Natural killer cell (primary cell): Measurements from ENCODE around the gene IGF2BP1. TPM values are rescaled to one million over a fixed set of nuclear protein-coding genes. Genes with fewer than 3 reads are reported as not detected.

Experiments used
- ATAC-seq, 3 donors: fragments of 150-1000 bp in 2 of 3; fragments of 200-7000 bp in 1 of 3; cut with Tn5 transposase; 1 replicate in 1 of 3; 2 replicates in 2 of 3; pipeline ENCODE4 v1.10.0; 2021; ENCODE audit warnings: mild to moderate bottlenecking in 2 of 3, moderate library complexity in 2 of 3
- DNase-seq, 2 donors: peaks; one replicate each; pipeline versions ENCODE4 v3.0.0 to v3.0.0-alpha.2; 2013 to 2021; ENCODE audit warnings: mixed read lengths in 1 of 2
- H3K27ac ChIP-seq: one replicate; pipeline ENCODE4 v1.5.1; 2013; ENCODE audit warnings: mild to moderate bottlenecking, low read length
- H3K27me3 ChIP-seq: one replicate; pipeline ENCODE4 v1.6.1; 2013; ENCODE audit warnings: low read length; ENCODE audit not compliant: control insufficient read depth, insufficient read depth
- H3K36me3 ChIP-seq: one replicate; pipeline ENCODE4 v1.6.1; 2013; ENCODE audit warnings: low read length; ENCODE audit not compliant: control insufficient read depth, insufficient read depth
- H3K4me1 ChIP-seq: one replicate; pipeline ENCODE4 v1.6.1; 2013; ENCODE audit warnings: low read length; ENCODE audit not compliant: control insufficient read depth, insufficient read depth
- H3K4me3 ChIP-seq: one replicate; pipeline ENCODE4 v1.5.1; 2013; ENCODE audit warnings: low read length
- H3K9me3 ChIP-seq: one replicate; pipeline ENCODE4 v1.6.1; 2013; ENCODE audit warnings: low read length; ENCODE audit not compliant: control insufficient read depth, insufficient read depth
- H3K27ac Mint-ChIP-seq, 2 donors: one replicate each; pipeline ENCODE4 v1.8.0; 2022; ENCODE audit warnings: mild to moderate bottlenecking in 2 of 2, mixed read lengths in 2 of 2, moderate library complexity in 1 of 2
- H3K27me3 Mint-ChIP-seq, 2 donors: one replicate each; pipeline ENCODE4 v1.8.0; 2022; ENCODE audit warnings: low read depth in 2 of 2, mixed read lengths in 2 of 2
- H3K36me3 Mint-ChIP-seq: one replicate; pipeline ENCODE4 v1.8.0; 2022; ENCODE audit warnings: mixed read lengths
- H3K4me1 Mint-ChIP-seq, 2 donors: one replicate each; pipeline ENCODE4 v1.8.0; 2022; ENCODE audit warnings: mixed read lengths in 2 of 2
- H3K4me3 Mint-ChIP-seq: one replicate; pipeline ENCODE4 v1.8.0; 2022; ENCODE audit warnings: mild to moderate bottlenecking, moderate library complexity, mixed read lengths
- H3K9me3 Mint-ChIP-seq, 2 donors: one replicate each; pipeline ENCODE4 v1.8.0; 2022; ENCODE audit warnings: mixed read lengths in 2 of 2
- WGBS: methylation state at CpG from one replicate; pipeline ENCODE4 v1.1.7; 2013; ENCODE audit warnings: missing lambda C conversion rate; ENCODE audit not compliant: insufficient coverage; 5-methylcytosine and 5-hydroxymethylcytosine counted together
- intact Hi-C: fragments of 100-400 bp; cut with micrococcal nuclease; formaldehyde crosslinking; loops from one replicate; pipeline ENCODE4 v1.14.2; 2022
- total RNA-seq, 4 donors: library from RNA; stranded (reverse); fragments of 120-200 nt in 1 of 4; gene quantifications; one replicate each; pipeline versions ENCODE4 v1.2.3 to v1.2.4, GENCODE V29; 2013 to 2022
- TF ChIP-seq, protein P1 (sequence below): fragments of 200-600 bp; IDR thresholded peaks from one replicate; pipeline ENCODE4 v1.8.0; 2022; ENCODE audit warnings: antibody characterized with exemption

Gene IGF2BP1
- total RNA-seq, 3 donors from 2014 or later (not counting 1 experiment from before 2014, with no cell fraction given): not detected

DNA sequence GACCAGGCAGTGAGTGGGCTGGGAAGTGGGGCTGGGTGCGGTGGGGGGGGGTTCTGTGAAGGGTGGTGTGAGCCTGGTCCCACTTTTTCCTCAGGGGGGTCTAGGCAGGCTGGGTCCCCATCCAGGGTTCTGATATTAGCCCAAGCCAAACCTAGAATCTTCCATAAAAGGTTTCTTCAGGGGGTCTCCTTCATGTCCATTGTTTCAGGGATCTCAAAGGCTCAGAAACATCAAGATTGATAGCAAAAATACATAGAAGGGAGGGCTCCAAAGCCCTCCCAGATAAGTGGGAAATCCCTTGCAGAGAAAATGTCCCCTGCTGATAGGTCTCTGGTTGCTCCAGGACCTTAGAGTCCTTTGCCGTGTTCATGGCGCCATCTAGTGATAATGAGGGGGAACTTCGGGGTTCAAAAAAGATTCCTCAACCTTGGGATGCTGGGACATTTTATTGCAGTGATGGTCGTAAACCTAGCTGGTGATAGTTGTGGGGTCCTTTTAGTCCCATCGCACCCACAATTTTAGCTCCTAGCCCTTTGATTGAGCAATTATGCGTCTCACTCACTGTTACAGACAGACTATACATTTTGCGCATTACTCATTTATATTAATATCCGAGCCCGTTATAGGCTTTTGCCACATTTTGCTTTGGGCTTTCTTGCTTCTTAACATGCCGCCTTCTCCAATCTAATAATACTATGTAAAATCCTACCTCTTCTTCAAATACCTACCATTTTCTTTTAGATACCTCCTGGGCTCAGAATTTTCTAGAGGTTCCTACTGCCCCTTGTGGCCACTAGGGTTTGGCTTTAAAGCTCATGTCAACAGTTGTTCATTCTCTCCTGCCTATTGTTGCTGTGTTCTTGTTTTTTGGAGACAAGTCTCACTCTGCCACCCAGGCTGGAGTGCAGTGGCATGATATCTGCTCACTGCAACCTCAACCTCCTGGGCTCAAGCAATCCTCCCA is 35.1 kb downstream of the IGF2BP1 start:
- no peaks in the 10 kb centered on the region for H3K36me3 ChIP-seq
- H3K4me1 Mint-ChIP-seq: peaks cover 7 to 8% of the 10 kb centered on the region in 2 donors
- intact Hi-C loops: loop anchor here (1.0 to 2.0 kb wide), 4 partner anchors 147 to 354 kb away; no protein-coding TSS in a partner anchor
- peaks cover 5 to 14% of the 10 kb centered on the region in 2 donors for H3K27me3 Mint-ChIP-seq
- TF ChIP-seq, protein P1, sequence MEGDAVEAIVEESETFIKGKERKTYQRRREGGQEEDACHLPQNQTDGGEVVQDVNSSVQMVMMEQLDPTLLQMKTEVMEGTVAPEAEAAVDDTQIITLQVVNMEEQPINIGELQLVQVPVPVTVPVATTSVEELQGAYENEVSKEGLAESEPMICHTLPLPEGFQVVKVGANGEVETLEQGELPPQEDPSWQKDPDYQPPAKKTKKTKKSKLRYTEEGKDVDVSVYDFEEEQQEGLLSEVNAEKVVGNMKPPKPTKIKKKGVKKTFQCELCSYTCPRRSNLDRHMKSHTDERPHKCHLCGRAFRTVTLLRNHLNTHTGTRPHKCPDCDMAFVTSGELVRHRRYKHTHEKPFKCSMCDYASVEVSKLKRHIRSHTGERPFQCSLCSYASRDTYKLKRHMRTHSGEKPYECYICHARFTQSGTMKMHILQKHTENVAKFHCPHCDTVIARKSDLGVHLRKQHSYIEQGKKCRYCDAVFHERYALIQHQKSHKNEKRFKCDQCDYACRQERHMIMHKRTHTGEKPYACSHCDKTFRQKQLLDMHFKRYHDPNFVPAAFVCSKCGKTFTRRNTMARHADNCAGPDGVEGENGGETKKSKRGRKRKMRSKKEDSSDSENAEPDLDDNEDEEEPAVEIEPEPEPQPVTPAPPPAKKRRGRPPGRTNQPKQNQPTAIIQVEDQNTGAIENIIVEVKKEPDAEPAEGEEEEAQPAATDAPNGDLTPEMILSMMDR: peak; percentile 85
- H3K9me3 ChIP-seq: no peaks in the 10 kb centered on the region
- H3K27ac ChIP-seq: no peak overlapping the region
- peak; percentile 70 to 91 (median 89) for ATAC-seq
- no peaks in the 10 kb centered on the region for H3K36me3 Mint-ChIP-seq
- H3K27ac Mint-ChIP-seq: no peak overlapping the region
- no peaks in the 10 kb centered on the region for H3K9me3 Mint-ChIP-seq
- no peaks in the 10 kb centered on the region for H3K4me1 ChIP-seq
- peak in 1 of 2 donors; percentile 73 for DNase-seq
- no peaks in the 10 kb centered on the region for H3K27me3 ChIP-seq
- no peak overlapping the region for H3K4me3 Mint-ChIP-seq
- H3K4me3 ChIP-seq: no peak overlapping the region
- WGBS: 46% methylated on average over 11 of the region's 11 CpGs

DNA sequence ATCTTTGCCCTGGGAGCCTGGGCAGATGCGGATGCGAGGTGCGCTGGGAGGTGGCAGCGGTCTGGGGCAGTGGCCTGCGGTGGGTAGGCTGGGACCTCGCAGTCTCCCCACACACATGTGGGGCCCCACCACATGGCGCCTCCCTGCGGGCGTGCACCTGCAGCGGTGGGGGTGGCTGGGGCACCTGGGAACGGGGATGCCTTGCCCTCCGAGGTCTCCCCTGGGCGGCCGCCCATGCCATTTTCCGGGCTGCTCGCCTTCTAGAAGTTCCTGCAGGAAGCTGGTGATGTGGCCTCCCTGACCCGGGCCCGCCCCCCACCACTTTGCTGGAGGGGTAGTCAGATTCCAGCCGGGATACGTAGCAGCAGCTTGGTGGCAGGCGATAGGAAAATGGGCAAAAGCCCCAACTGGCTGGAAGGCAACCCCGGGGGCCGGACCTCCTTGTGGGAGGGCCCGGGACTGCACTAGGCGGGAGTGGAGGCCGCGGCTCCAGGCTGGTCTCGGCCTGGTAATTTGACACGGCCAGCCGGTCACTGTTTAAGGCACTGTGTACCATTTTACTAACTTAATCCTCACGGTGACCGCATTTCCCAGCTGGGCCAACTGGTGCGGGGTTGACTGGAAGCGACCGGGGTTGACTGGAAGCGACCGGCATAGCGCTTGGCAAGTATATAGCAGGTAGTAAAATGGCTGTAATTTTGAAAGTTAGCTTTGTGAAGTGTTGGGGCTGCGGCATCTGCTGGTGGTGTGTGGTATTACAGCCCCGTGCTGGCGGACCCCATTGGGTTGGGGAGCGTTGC is 38.5 kb downstream of the IGF2BP1 start:
- no peaks in the 10 kb centered on the region for H3K9me3 Mint-ChIP-seq
- Histone ChIP-seq H3K36me3 (no peaks in the 10 kb centered on the region), H3K4me1 (no peaks in the 10 kb centered on the region), H3K27me3 (no peaks in the 10 kb centered on the region), H3K27ac (no peak overlapping the region), H3K4me3 (no peak overlapping the region), H3K9me3 (no peaks in the 10 kb centered on the region)
- no peak overlapping the region for H3K4me3 Mint-ChIP-seq
- intact Hi-C loops: no loop called here
- 92% methylated on average over 42 of the region's 42 CpGs for WGBS
- peaks cover 7 to 8% of the 10 kb centered on the region in 2 donors for H3K4me1 Mint-ChIP-seq
- TF ChIP-seq, protein P1: peak; percentile 26
- no peaks in the 10 kb centered on the region for H3K36me3 Mint-ChIP-seq
- no peak for ATAC-seq
- H3K27me3 Mint-ChIP-seq: peaks cover 0 to 16% of the 10 kb centered on the region in 2 donors
- DNase-seq: peak in 1 of 2 donors; percentile 48
- no peak overlapping the region for H3K27ac Mint-ChIP-seq

DNA sequence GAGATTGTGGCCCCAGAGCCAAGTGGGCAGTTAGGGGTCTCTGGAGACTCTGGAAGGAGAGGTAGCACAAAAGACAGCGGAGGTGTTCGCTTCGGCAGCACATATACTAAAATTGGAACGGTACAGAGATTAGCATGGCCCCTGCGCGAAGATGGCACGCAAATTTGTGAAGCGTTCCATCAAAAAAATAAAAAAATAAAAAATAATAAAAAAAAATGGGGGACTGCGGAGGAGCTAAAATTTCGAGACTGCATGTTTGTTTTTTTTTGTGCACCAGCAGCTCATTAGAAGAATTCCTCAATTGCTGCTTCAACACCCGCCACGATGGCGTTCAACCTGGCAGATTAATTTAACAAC is 39.1 kb downstream of the IGF2BP1 start:
- H3K4me3 Mint-ChIP-seq: no peak overlapping the region
- peaks cover 7 to 8% of the 10 kb centered on the region in 2 donors for H3K4me1 Mint-ChIP-seq
- intact Hi-C loops: no loop called here

More for the DNA sequence above, 39.1 kb downstream of the IGF2BP1 start:
- Histone ChIP-seq H3K4me1 (no peaks in the 10 kb centered on the region), H3K9me3 (no peaks in the 10 kb centered on the region), H3K36me3 (no peaks in the 10 kb centered on the region), H3K4me3 (no peak overlapping the region), H3K27ac (no peak overlapping the region), H3K27me3 (no peaks in the 10 kb centered on the region)
- no peak for DNase-seq
- Mint-ChIP-seq H3K36me3 (no peaks in the 10 kb centered on the region), H3K27ac (no peak overlapping the region), H3K27me3 (peaks cover 0 to 16% of the 10 kb centered on the region in 2 donors), H3K9me3 (no peaks in the 10 kb centered on the region)
- TF ChIP-seq, protein P1: peak; percentile 21
- WGBS: 95% methylated on average over 13 of the region's 13 CpGs
- ATAC-seq: no peak
